NCI-H748 (cell line): Measurements from ENCODE around the gene CAPN8.

ENCODE experiments used
- DNase-seq: peaks from one replicate; lab custom pipeline; 2025; ENCODE audit not compliant: unreplicated experiment; lab: John Stamatoyannopoulos, UW

Gene CAPN8

GRCh38 chr1:223534677-223535076 lies 130.8 kb downstream of the CAPN8 start:
- DNase-seq: no peak

GRCh38 chr1:223533708-223534107 lies 131.8 kb downstream of the CAPN8 start:
- DNase-seq: no peak

- peak; percentile 48 for DNase-seq
Observed at GRCh38 chr1:223531742-223532341, 133.7 kb downstream of the CAPN8 start.

- DNase-seq: no peak
Observed at GRCh38 chr1:223525957-223526356, 139.5 kb downstream of the CAPN8 start.

GRCh38 chr1:223525546-223525945 lies 140.0 kb downstream of the CAPN8 start:
- no peak for DNase-seq

- DNase-seq: no peak
Observed at GRCh38 chr1:223524930-223525451, 140.5 kb downstream of the CAPN8 start.

- DNase-seq: no peak
Observed at GRCh38 chr1:223521150-223521549, 144.4 kb downstream of the CAPN8 start.

- no peak for DNase-seq
Observed at GRCh38 chr1:223520200-223520599, 145.3 kb downstream of the CAPN8 start.

GRCh38 chr1:223519116-223519515 lies 146.4 kb downstream of the CAPN8 start:
- no peak for DNase-seq

- peak; percentile 3 for DNase-seq
Observed at GRCh38 chr1:223518553-223518952, 146.9 kb downstream of the CAPN8 start.

GRCh38 chr1:223515926-223516325 lies 149.6 kb downstream of the CAPN8 start:
- no peak for DNase-seq

GRCh38 chr1:223515421-223515820 lies 150.1 kb downstream of the CAPN8 start:
- no peak for DNase-seq

GRCh38 chr1:223514644-223515043 lies 150.9 kb downstream of the CAPN8 start:
- no peak for DNase-seq

- DNase-seq: peak; percentile 29
Observed at GRCh38 chr1:223513309-223513708, 152.2 kb downstream of the CAPN8 start.

- DNase-seq: no peak
Observed at GRCh38 chr1:223512057-223512456, 153.4 kb downstream of the CAPN8 start.

- no peak for DNase-seq
Observed at GRCh38 chr1:223508796-223509195, 156.7 kb downstream of the CAPN8 start.

GRCh38 chr1:223504741-223505140 lies 160.8 kb downstream of the CAPN8 start:
- DNase-seq: no peak

GRCh38 chr1:223503348-223503747 lies 162.2 kb downstream of the CAPN8 start:
- no peak for DNase-seq

GRCh38 chr1:223500560-223501425 lies 164.7 kb downstream of the CAPN8 start:
- peak; percentile 39 for DNase-seq

GRCh38 chr1:223496883-223497282 lies 168.6 kb downstream of the CAPN8 start:
- peak; percentile 22 for DNase-seq

GRCh38 chr1:223494926-223495645 lies 170.4 kb downstream of the CAPN8 start:
- no peak for DNase-seq

- DNase-seq: no peak
Observed at GRCh38 chr1:223492044-223492443, 173.5 kb downstream of the CAPN8 start.
